Keratinocyte (primary cell): Measurements from ENCODE around the gene TMEM260. TPM values are rescaled to one million over a fixed set of nuclear protein-coding genes. Genes with fewer than 3 reads are reported as not detected.
"Not testable (repeated sequence)": the region's sequence is repeated elsewhere in the genome, so short reads cannot be mapped to it uniquely, and the experiment has no call there.

Experiments
- DNase-seq: peaks from one replicate; pipeline ENCODE4 v3.0.0-alpha.2; 2011; ENCODE audit warnings: low read depth, missing footprints, low spot score
- FAIRE-seq: peaks from 2 replicates; lab custom pipeline; 2011; peaks lifted over from hg19 to GRCh38; lab: Jason Lieb, UNC
- H2AFZ ChIP-seq: 2 replicates; pipeline ENCODE4 v1.6.0; 2012; ENCODE audit warnings: low read length, control low read depth, inconsistent platforms; ENCODE audit not compliant: control insufficient read depth
- H3K27ac ChIP-seq: 2 replicates; pipeline ENCODE4 v1.5.1; 2011; ENCODE audit warnings: low read length; ENCODE audit not compliant: control insufficient read depth, insufficient read depth
- H3K27me3 ChIP-seq: 3 replicates; pipeline ENCODE4 v1.6.0; 2011; ENCODE audit warnings: low read length; ENCODE audit not compliant: control insufficient read depth, insufficient read depth; ENCODE audit errors: extremely low read depth
- H3K36me3 ChIP-seq, 2 experiments: 2 replicates in 1 of 2; 3 replicates in 1 of 2; pipeline ENCODE4 v1.5.1; 2011; ENCODE audit warnings: low read length in 2 of 2, mild to moderate bottlenecking in 1 of 2; ENCODE audit not compliant: control insufficient read depth in 2 of 2, insufficient read depth in 2 of 2; ENCODE audit errors: extremely low read depth in 1 of 2
- H3K4me1 ChIP-seq: 3 replicates; pipeline ENCODE4 v1.5.1; 2011; ENCODE audit warnings: low read length; ENCODE audit not compliant: control insufficient read depth, insufficient read depth; ENCODE audit errors: extremely low read depth
- H3K4me2 ChIP-seq: 3 replicates; pipeline ENCODE4 v1.6.0; 2011; ENCODE audit warnings: low read depth, low read length; ENCODE audit not compliant: control insufficient read depth, insufficient read depth; ENCODE audit errors: extremely low read depth
- H3K4me3 ChIP-seq, 3 experiments: fragments of 200-600 bp in 1 of 3; sonication (generic) in 1 of 3; 2 replicates in 2 of 3; 3 replicates in 1 of 3; pipeline ENCODE4 v1.5.1; 2011 to 2016; ENCODE audit warnings: low read length in 3 of 3, mild to moderate bottlenecking in 3 of 3, control low read depth in 2 of 3, inconsistent platforms in 1 of 3, low read depth in 1 of 3, mixed read lengths in 1 of 3, mixed run types in 1 of 3, moderate library complexity in 1 of 3; ENCODE audit not compliant: control insufficient read depth in 2 of 3, insufficient read depth in 2 of 3; ENCODE audit errors: extremely low read depth in 1 of 3
- H3K79me2 ChIP-seq: 2 replicates; pipeline ENCODE4 v1.6.0; 2012; ENCODE audit warnings: low read length; ENCODE audit not compliant: control insufficient read depth, insufficient read depth
- H3K9ac ChIP-seq: 3 replicates; pipeline ENCODE4 v1.6.0; 2011; ENCODE audit warnings: low read length; ENCODE audit not compliant: control insufficient read depth, insufficient read depth; ENCODE audit errors: extremely low read depth
- H3K9me1 ChIP-seq: 3 replicates; pipeline ENCODE4 v1.6.0; 2011; ENCODE audit warnings: low read length; ENCODE audit not compliant: control insufficient read depth, insufficient read depth; ENCODE audit errors: extremely low read depth
- H3K9me3 ChIP-seq: 2 replicates; pipeline ENCODE4 v1.5.1; 2012; ENCODE audit warnings: low read depth, low read length; ENCODE audit not compliant: control insufficient read depth
- H4K20me1 ChIP-seq: 3 replicates; pipeline ENCODE4 v1.6.0; 2011; ENCODE audit warnings: low read length; ENCODE audit not compliant: control insufficient read depth, insufficient read depth; ENCODE audit errors: extremely low read depth
- CTCF ChIP-seq, 3 experiments: IDR thresholded peaks in 1 of 3; conservative IDR thresholded peaks in 1 of 3; optimal IDR thresholded peaks in 1 of 3; 2 replicates in 2 of 3; 3 replicates in 1 of 3; pipeline versions ENCODE3 to v1.5.1; 2011; ENCODE audit warnings: low read length in 3 of 3, mild to moderate bottlenecking in 3 of 3, moderate library complexity in 2 of 3, control low read depth in 1 of 3, inconsistent platforms in 1 of 3; ENCODE audit not compliant: insufficient read depth in 2 of 3; ENCODE audit errors: extremely low read depth in 1 of 3
- EZH2 ChIP-seq: IDR thresholded peaks from one replicate; pipeline ENCODE4 v1.6.1; 2012; ENCODE audit warnings: inconsistent platforms, mild to moderate bottlenecking, low read length, moderate library complexity
- dilution Hi-C: fragments of 300-500 bp; cut with MboI; formaldehyde crosslinking; loops from one replicate; pipeline ENCODE4 v1.7.0; 2020; ENCODE audit warnings: low sequenced_read_pairs; ENCODE audit not compliant: extremely low pct_ligation_motif_present
- polyA plus RNA-seq, 5 experiments: library from polyadenylated mRNA; depleted of rRNA in 3 of 5; stranded (reverse) in 3 of 5; stranded (forward) in 1 of 5; unstranded in 1 of 5; fragments of >200 nt; gene quantifications; 1 replicate in 1 of 5; 2 replicates in 3 of 5; 3 replicates in 1 of 5; pipeline versions ENCODE4 v1.2.1 to v1.2.3, GENCODE V29; 2011 to 2012; ENCODE audit warnings: missing spikeins in 2 of 5, low read depth in 1 of 5, low replicate concordance in 1 of 5

TMEM260 gene
- polyA plus RNA-seq, 1 donor (not counting 4 experiments of a cell fraction or from before 2014, with no cell fraction given) = 13.1 TPM

GRCh38 chr14:56687123-56687522, 107.5 kb downstream of the TMEM260 start:
- FAIRE-seq = no peak
- dilution Hi-C loops = no loop called here

GRCh38 chr14:56694609-56695008, 115.0 kb downstream of the TMEM260 start:
- no peak overlapping the region for H3K27ac ChIP-seq
- H3K9ac ChIP-seq = no peak overlapping the region
- H3K27me3 ChIP-seq = no peaks in the 10 kb centered on the region
- H3K9me1 ChIP-seq = no peaks in the 10 kb centered on the region
- H3K4me1 ChIP-seq = no peaks in the 10 kb centered on the region
- no peak overlapping the region for H3K4me2 ChIP-seq
- H3K4me3 ChIP-seq = no peak overlapping the region
- no peaks in the 10 kb centered on the region for H3K36me3 ChIP-seq
- H2AFZ ChIP-seq = no peak overlapping the region
- H4K20me1 ChIP-seq = no peaks in the 10 kb centered on the region
- DNase-seq (no peak), FAIRE-seq (no peak)
- dilution Hi-C loops = no loop called here
- no peaks in the 10 kb centered on the region for H3K9me3 ChIP-seq
- TF ChIP-seq CTCF (optimal IDR thresholded peaks at IDR 0.05 in 1 of 3, IDR thresholded peaks at IDR 0.05 in 1 of 3, conservative IDR thresholded peaks at IDR 0.05 in 1 of 3; ENCODE audit: extremely low read depth in 1 of 3, insufficient read depth in 2 of 3, low read length in 3 of 3) (no peak), EZH2 (no peak)
- no peaks in the 10 kb centered on the region for H3K79me2 ChIP-seq

More at GRCh38 chr14:56687123-56687522, 107.5 kb downstream of the TMEM260 start:
- no peak overlapping the region for H3K4me3 ChIP-seq
- no peaks in the 10 kb centered on the region for H3K27me3 ChIP-seq
- no peaks in the 10 kb centered on the region for H3K9me3 ChIP-seq
- no peaks in the 10 kb centered on the region for H3K79me2 ChIP-seq
- H3K4me1 ChIP-seq = no peaks in the 10 kb centered on the region
- H2AFZ ChIP-seq = no peak overlapping the region
- H4K20me1 ChIP-seq = no peaks in the 10 kb centered on the region
- no peak overlapping the region for H3K9ac ChIP-seq
- no peak overlapping the region for H3K27ac ChIP-seq
- no peak overlapping the region for H3K4me2 ChIP-seq
- no peak for DNase-seq
- H3K36me3 ChIP-seq = no peaks in the 10 kb centered on the region
- TF ChIP-seq EZH2 (no peak), CTCF (optimal IDR thresholded peaks at IDR 0.05 in 1 of 3, IDR thresholded peaks at IDR 0.05 in 1 of 3, conservative IDR thresholded peaks at IDR 0.05 in 1 of 3; ENCODE audit: extremely low read depth in 1 of 3, insufficient read depth in 2 of 3, low read length in 3 of 3) (no peak)
- H3K9me1 ChIP-seq = no peaks in the 10 kb centered on the region

GRCh38 chr14:56695216-56695615, 115.6 kb downstream of the TMEM260 start:
- H4K20me1 ChIP-seq, H3K9me3 ChIP-seq, H3K4me3 ChIP-seq, H3K9ac ChIP-seq, dilution Hi-C loops, H3K9me1 ChIP-seq, H3K79me2 ChIP-seq, H3K36me3 ChIP-seq, H3K4me1 ChIP-seq, H3K27me3 ChIP-seq, H2AFZ ChIP-seq, FAIRE-seq, H3K27ac ChIP-seq, H3K4me2 ChIP-seq, DNase-seq: not testable (repeated sequence)
